Dendritic cell treated with granulocyte-macrophage colony-stimulating factor and Interleukin-4, amounts not matched to agents 40 ng/mL and 50 ng/mL, for 4 days (primary cell): ENCODE data around the gene CLASP2.

Experiments
- H3K27ac Mint-ChIP-seq: one replicate; pipeline ENCODE4 v1.8.0; 2022; ENCODE audit warnings: mild to moderate bottlenecking, mixed read lengths
- H3K27me3 Mint-ChIP-seq: one replicate; pipeline ENCODE4 v1.8.0; 2022; ENCODE audit warnings: mild to moderate bottlenecking, mixed read lengths
- H3K36me3 Mint-ChIP-seq: one replicate; pipeline ENCODE4 v1.8.0; 2022; ENCODE audit warnings: low read depth, mixed read lengths
- H3K4me1 Mint-ChIP-seq: one replicate; pipeline ENCODE4 v1.8.0; 2022; ENCODE audit warnings: low read depth, mixed read lengths
- H3K4me3 Mint-ChIP-seq: one replicate; pipeline ENCODE4 v1.8.0; 2022; ENCODE audit warnings: mild to moderate bottlenecking, moderate library complexity, mixed read lengths
- H3K9me3 Mint-ChIP-seq: one replicate; pipeline ENCODE4 v1.8.0; 2022; ENCODE audit warnings: mixed read lengths
- intact Hi-C: fragments of 100-400 bp; cut with micrococcal nuclease; formaldehyde crosslinking; loops from one replicate; pipeline ENCODE4 v1.15.0; 2022

CLASP2 gene

DNA sequence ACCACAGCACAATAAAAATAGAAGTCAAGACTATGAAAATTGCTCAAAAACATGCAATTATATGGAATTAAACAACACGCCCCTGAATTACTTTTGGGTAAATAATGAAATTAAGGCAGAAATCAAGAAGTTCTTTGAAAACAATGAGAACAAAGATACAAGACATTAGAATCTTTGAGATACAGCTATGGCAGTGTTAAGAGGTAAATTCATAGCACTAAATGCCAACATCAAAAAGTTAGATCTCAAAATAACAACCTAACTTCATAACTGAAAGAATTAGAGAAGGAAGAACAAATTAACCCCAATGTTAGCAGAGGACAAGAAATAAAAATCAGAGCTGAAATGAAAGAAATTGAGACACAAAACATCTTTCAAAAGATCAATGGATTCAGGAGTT is 191.3 kb downstream of the CLASP2 start:
- H3K27ac Mint-ChIP-seq, result no peak overlapping the region
- no peak overlapping the region for H3K4me3 Mint-ChIP-seq
- no peaks in the 10 kb centered on the region for H3K4me1 Mint-ChIP-seq
- intact Hi-C loops, result no loop called here
- peaks cover 84% of the 10 kb centered on the region for H3K36me3 Mint-ChIP-seq
- H3K9me3 Mint-ChIP-seq, result peaks cover 35% of the 10 kb centered on the region
- no peaks in the 10 kb centered on the region for H3K27me3 Mint-ChIP-seq

DNA sequence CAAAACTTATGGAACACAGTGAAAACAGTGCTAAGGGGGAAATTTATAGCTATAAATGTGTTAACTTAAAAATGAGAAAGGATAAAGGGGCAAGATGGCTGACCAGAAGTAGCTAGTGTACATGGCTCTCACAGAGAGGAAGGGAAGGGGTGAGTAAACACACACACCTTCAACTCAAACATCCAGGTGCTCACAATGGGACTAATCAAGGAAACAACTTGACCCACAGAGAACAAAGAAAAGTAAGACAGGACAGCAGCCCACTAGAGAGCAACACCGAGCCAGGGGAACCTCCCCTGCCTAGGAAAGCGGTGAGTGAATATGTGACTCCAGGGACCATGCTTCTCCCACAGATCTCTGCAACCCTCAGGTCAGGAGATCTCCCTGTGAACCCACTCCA is 192.8 kb downstream of the CLASP2 start:
- no peak overlapping the region for H3K27ac Mint-ChIP-seq
- H3K9me3 Mint-ChIP-seq, result peaks cover 35% of the 10 kb centered on the region
- H3K27me3 Mint-ChIP-seq, result no peaks in the 10 kb centered on the region
- no peak overlapping the region for H3K4me3 Mint-ChIP-seq
- H3K4me1 Mint-ChIP-seq, result no peaks in the 10 kb centered on the region
- intact Hi-C loops, result no loop called here
- H3K36me3 Mint-ChIP-seq, result peaks cover 80% of the 10 kb centered on the region

DNA sequence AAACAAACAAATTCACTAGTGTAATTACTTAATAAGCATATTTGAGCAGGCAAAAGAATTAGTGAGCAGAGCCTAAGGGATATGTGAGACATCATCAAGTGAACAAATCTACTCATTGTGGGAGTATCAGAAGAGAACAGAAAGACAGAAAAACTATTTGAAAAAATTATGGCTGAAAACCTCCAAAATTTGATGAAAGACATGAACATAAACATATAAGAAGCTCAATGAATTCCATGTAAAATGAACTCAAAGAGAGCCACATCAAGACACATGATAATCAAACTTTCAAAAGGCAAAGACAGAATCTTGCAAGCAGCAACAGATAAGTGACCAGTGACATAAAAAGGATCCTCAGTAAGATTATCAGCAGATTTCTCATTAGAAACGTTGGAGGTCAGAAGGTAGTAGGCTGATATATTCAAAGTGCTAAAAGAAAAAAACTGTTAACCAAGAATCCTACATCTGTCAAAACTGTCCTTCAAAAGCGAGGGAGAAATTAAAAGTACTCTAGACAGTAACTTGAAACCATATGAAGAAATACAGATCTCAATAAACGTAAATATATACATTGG is 194.9 kb downstream of the CLASP2 start:
- H3K27ac Mint-ChIP-seq, result no peak overlapping the region
- intact Hi-C loops, result no loop called here
- peaks cover 23% of the 10 kb centered on the region for H3K9me3 Mint-ChIP-seq
- H3K36me3 Mint-ChIP-seq, result peaks cover 66% of the 10 kb centered on the region
- H3K4me3 Mint-ChIP-seq, result no peak overlapping the region
- no peaks in the 10 kb centered on the region for H3K27me3 Mint-ChIP-seq
- H3K4me1 Mint-ChIP-seq, result no peaks in the 10 kb centered on the region

DNA sequence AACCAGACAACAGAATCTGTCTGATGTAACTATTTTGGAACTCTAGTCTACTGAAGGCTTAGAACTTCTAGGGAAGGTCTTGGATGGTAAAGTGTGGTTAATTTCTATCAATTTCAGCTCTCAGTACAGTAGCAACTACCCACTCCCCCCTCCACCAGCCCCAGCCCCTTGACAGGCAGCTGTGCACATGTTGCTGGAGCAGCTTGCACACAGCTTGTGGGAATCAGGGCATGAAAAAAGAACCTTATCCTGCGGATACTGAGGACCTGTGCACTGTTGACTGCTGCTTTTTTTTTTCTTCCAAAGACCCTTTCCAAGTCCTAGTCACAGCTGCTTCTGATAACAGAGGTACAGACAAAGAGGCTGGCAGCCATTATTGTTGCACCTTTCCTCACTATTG is 196.3 kb downstream of the CLASP2 start:
- Mint-ChIP-seq H3K9me3 (peaks cover 10% of the 10 kb centered on the region), H3K27ac (no peak overlapping the region), H3K27me3 (no peaks in the 10 kb centered on the region), H3K4me1 (no peaks in the 10 kb centered on the region), H3K4me3 (no peak overlapping the region), H3K36me3 (peaks cover 63% of the 10 kb centered on the region)
- intact Hi-C loops, result no loop called here

DNA sequence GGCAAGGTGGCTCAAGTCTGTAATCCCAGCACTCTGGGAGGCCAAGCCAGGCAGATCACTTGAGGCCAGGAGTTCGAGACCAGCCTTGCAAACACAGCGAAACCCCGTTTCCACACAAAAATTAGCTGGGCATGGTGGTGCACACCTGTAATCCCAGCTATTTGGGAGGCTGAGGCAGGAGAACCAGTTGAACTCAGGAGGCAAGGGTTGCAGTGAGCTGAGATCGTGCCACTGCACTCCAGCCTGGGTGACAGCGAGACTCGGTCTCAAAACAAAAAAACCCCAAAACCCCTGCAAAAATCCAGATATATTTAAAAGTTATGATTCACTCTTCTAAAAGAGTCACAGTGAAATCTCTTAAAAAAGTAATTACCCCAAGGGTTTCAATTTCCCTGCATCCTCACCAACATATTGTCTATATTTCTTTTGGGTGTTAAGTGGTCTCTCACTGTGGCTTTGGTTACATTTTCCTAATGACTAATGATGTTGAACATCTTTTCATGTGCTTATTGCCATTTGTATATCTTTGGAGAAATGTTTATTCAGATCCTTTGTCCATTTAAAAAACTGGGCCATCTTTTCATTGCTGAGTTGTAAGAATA is 204.7 kb downstream of the CLASP2 start:
- H3K36me3 Mint-ChIP-seq, result peaks cover 70% of the 10 kb centered on the region
- no peaks in the 10 kb centered on the region for H3K4me1 Mint-ChIP-seq
- intact Hi-C loops, result no loop called here
- H3K9me3 Mint-ChIP-seq, result no peaks in the 10 kb centered on the region
- H3K27me3 Mint-ChIP-seq, result no peaks in the 10 kb centered on the region
- H3K4me3 Mint-ChIP-seq, result no peak overlapping the region
- H3K27ac Mint-ChIP-seq, result no peak overlapping the region

DNA sequence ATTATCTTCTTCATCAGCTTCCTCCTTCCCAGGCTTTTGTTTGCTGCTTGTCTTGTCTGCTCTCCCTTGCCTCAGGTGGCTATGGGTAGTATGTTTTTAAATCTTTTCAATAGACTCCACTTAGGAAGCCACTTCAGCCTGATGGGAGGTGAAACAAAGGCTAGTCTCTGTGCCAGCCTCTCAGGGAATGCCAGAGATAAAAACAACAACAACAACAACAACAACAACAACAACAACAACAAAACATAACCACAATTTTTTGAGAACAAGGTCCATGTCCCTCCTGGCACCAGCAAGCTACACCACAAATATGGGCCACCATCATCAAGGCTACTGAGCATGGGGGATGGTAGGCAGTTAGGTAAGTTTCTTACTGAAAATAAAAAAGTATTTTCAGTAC is 213.0 kb downstream of the CLASP2 start:
- H3K9me3 Mint-ChIP-seq, result no peaks in the 10 kb centered on the region

DNA sequence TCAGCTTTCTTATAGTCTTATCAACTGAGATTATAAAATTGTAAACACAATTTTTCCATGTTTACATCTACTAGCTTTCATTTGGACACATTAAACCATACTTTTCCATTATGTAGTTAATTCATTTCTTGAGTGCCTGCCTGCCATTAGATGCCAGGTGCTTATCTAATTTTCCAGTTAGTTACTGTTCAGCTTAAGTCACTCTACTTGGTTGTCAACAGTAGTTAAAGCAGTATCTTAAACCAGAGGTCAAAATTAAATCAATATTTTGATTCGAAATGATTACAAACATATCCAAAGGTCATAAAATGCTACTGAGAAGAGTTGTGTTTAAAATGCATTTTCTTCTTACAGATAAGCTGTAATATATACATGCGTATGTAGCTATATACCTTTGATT is 221.6 kb downstream of the CLASP2 start:
- Mint-ChIP-seq H3K27ac (no peak overlapping the region), H3K27me3 (no peaks in the 10 kb centered on the region), H3K36me3 (peaks cover 28% of the 10 kb centered on the region), H3K4me1 (no peaks in the 10 kb centered on the region), H3K4me3 (no peak overlapping the region), H3K9me3 (peaks cover 7% of the 10 kb centered on the region)
- intact Hi-C loops, result no loop called here

More for the DNA sequence above, 213.0 kb downstream of the CLASP2 start:
- no peak overlapping the region for H3K4me3 Mint-ChIP-seq
- intact Hi-C loops, result no loop called here
- H3K27ac Mint-ChIP-seq, result no peak overlapping the region
- H3K27me3 Mint-ChIP-seq, result no peaks in the 10 kb centered on the region
- H3K36me3 Mint-ChIP-seq, result peaks cover 80% of the 10 kb centered on the region
- H3K4me1 Mint-ChIP-seq, result no peaks in the 10 kb centered on the region

DNA sequence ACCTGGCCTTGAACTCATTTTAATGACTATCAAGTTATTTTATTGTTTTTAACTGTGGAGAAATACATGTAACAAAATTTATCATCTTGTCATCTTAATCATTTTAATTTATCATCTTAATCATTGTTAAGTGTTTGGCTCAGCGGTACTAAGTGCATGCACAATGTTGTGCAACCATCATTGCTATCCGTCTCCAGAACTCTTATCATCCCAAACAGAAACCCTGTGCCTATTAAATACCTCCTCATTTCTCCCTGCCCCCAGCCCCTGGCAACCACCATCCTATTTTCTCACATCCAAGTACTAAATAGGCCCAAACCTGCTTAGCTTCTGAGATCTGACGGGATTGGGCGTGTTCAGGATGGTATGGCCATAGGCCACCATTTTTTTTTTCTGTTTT is 226.3 kb downstream of the CLASP2 start:
- Mint-ChIP-seq H3K36me3 (no peaks in the 10 kb centered on the region), H3K4me1 (no peaks in the 10 kb centered on the region), H3K4me3 (no peak overlapping the region), H3K9me3 (no peaks in the 10 kb centered on the region), H3K27ac (no peak overlapping the region), H3K27me3 (no peaks in the 10 kb centered on the region)
- intact Hi-C loops, result no loop called here

DNA sequence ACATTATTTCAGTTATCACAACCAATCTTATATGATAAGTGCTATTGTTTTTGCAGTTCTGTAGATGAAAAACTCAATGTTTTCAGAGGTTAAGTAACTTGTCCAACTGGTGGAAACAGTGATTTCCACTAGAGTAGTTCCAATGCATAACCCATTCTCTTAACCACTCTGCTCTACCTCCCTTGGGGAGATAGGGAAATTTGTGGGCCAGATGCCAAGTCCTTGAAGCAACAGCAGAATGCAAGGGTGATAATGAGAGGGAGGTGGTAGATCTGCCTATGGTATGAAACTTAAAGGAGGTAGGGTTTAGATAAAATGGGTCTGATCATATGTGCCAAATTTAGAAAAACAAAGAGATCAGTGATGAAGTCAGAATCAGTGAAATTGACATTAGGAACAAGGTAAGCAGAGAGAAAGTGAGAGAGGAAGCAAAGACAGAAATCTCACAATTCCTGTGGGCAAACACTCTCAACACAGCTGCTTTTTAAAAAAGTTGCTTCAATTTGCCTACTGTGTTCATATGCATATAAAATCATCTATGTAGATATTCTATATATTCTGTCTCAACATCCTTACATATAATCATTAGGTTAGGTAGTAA is 227.3 kb downstream of the CLASP2 start:
- Mint-ChIP-seq H3K4me1 (no peaks in the 10 kb centered on the region), H3K4me3 (no peak overlapping the region), H3K27me3 (no peaks in the 10 kb centered on the region), H3K9me3 (no peaks in the 10 kb centered on the region), H3K36me3 (peaks cover under 1% of the 10 kb centered on the region), H3K27ac (no peak overlapping the region)
- intact Hi-C loops, result no loop called here

DNA sequence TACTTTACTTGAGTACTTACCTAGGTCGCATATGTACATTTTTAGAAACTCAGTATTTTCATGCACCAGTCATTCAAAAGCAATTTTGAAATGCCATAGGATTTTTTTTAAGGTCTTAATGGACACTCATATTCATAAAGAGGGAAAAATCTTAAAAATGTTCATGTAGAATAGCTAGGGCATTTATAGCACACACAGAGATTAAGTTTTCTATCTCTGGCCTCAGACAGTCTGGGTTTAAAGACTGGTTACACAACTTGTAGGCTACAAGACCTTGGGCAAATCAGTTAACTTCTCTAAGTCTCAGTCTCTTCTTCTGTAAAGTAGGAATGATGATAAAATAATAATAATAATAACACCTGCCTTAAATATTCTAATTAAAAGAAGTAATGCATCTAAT is 229.4 kb downstream of the CLASP2 start:
- no peak overlapping the region for H3K27ac Mint-ChIP-seq
- peaks cover 7% of the 10 kb centered on the region for H3K36me3 Mint-ChIP-seq
- no peaks in the 10 kb centered on the region for H3K9me3 Mint-ChIP-seq
- no peaks in the 10 kb centered on the region for H3K27me3 Mint-ChIP-seq
- intact Hi-C loops, result no loop called here
- no peak overlapping the region for H3K4me3 Mint-ChIP-seq
- H3K4me1 Mint-ChIP-seq, result no peaks in the 10 kb centered on the region

DNA sequence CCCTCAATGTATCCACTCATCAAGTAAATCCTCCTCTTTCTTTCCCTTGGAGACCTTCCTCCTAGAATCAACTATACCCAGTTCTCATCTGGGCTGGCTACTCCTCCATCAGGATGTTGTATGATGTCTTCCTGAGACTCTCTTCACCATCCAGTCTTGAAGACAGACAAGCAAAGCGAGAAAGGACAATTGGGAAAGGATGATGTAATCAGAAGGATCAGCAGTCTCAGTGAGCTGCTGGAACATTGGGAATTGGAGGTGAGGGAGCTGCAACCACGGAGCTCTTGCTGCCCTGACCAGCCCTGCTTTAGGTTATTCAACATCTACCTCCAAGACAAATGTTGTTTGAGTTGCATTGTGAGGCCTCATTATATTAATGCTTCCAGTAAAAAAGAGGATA is 229.8 kb downstream of the CLASP2 start:
- H3K27me3 Mint-ChIP-seq, result no peaks in the 10 kb centered on the region
- H3K36me3 Mint-ChIP-seq, result peaks cover 7% of the 10 kb centered on the region
- intact Hi-C loops, result no loop called here
- no peak overlapping the region for H3K27ac Mint-ChIP-seq
- H3K9me3 Mint-ChIP-seq, result no peaks in the 10 kb centered on the region
- H3K4me1 Mint-ChIP-seq, result no peaks in the 10 kb centered on the region
- H3K4me3 Mint-ChIP-seq, result no peak overlapping the region

DNA sequence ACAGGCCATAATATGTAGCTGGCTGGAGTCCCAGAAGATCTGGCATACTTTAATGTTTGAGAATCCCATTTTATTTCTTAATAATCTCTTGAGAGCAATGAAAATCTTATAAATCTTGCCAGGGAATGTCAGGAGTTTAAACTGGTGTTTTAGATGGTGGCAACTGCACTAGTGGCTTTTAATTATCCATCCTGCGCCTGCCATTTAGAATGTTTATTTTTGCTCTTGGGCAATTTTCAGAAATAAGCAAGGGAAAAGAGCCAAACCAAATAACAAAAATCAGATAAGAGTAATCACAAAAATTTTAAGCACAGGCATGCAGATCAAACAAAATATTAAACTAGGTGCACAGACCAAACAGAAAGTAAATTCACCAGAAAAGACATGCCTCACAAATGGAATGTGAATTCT is 235.9 kb downstream of the CLASP2 start:
- Mint-ChIP-seq H3K9me3 (peaks cover 9% of the 10 kb centered on the region), H3K4me1 (no peaks in the 10 kb centered on the region)

DNA sequence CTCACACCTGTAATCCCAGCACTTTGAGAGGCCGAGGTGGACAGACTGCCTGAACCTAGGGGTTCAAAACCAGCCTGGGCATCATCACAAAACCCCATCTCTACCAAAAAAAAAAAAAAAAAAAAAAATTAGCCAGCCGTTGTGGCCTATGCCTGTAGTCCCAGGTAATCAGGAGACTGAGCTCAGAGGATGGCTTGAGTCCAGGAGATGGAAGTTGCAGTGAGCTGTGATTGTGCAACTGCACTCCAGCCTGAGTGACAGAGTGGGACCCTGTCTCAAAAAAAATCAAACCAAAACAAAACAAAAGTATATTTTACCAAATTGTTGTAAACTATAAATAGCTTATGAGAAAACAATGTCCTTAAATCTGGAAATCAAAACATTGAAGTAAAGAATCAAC is 243.2 kb downstream of the CLASP2 start:
- H3K4me3 Mint-ChIP-seq, result no peak overlapping the region
- H3K9me3 Mint-ChIP-seq, result peaks cover under 1% of the 10 kb centered on the region
- no peaks in the 10 kb centered on the region for H3K36me3 Mint-ChIP-seq
- H3K27ac Mint-ChIP-seq, result no peak overlapping the region
- H3K27me3 Mint-ChIP-seq, result no peaks in the 10 kb centered on the region
- no peaks in the 10 kb centered on the region for H3K4me1 Mint-ChIP-seq
- intact Hi-C loops, result no loop called here

More for the DNA sequence above, 235.9 kb downstream of the CLASP2 start:
- H3K36me3 Mint-ChIP-seq, result peaks cover 7% of the 10 kb centered on the region
- H3K27ac Mint-ChIP-seq, result no peak overlapping the region
- H3K4me3 Mint-ChIP-seq, result no peak overlapping the region
- intact Hi-C loops, result no loop called here
- no peaks in the 10 kb centered on the region for H3K27me3 Mint-ChIP-seq

DNA sequence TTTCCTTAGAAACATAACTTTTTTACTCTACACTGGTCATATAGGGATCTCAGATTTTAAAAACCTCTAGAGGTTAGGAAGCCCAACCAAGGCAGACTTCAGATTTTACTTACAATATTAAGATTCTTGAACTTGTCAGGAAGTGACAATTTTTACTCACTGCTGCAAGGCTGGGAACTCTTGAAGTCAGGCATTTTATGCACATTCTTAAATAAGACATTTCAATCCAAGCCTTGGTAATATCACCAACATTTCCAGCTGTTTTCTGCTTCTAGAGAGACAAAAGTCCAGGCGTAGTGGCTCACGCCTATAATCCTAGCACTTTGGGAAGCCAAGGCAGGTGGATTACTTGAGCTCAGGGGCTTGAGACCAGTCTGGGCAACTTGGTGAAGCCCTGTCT is 244.2 kb downstream of the CLASP2 start:
- Mint-ChIP-seq H3K27me3 (no peaks in the 10 kb centered on the region), H3K4me3 (no peak overlapping the region), H3K9me3 (no peaks in the 10 kb centered on the region), H3K27ac (no peak overlapping the region), H3K4me1 (no peaks in the 10 kb centered on the region), H3K36me3 (no peaks in the 10 kb centered on the region)
- intact Hi-C loops, result no loop called here

DNA sequence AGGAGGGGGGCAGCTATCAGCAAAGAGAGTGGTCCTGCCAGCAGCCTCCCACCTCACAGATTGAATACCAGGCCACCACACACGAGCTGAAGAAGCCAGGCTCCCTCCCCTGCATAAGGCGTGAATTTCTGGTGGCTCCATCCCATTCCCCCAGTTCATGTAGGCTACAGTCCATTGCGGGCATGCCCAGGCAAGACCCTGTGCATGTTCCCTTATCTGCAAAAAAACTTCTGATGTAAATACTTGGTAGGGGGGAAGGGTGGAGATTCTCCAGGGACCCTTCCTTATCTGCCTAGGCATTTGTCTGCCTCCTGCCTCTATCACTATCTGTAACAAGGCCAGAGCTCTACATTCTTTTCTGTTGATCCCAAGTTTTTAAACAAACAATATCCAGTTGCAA is 250.3 kb downstream of the CLASP2 start:
- Mint-ChIP-seq H3K27me3 (no peaks in the 10 kb centered on the region), H3K9me3 (peaks cover 18% of the 10 kb centered on the region), H3K27ac (no peak overlapping the region), H3K36me3 (peaks cover 15% of the 10 kb centered on the region), H3K4me1 (no peaks in the 10 kb centered on the region), H3K4me3 (no peak overlapping the region)
- intact Hi-C loops, result no loop called here
